Activated CD8-positive, alpha-beta memory T cell treated with anti-CD3 and anti-CD28 coated beads for 48 hours (primary cell): ENCODE measurements around the gene TRIM72.
"Not testable (repeated sequence)": the region's sequence is repeated elsewhere in the genome, so short reads cannot be mapped to it uniquely, and the experiment has no call there.

Experiments
- DNase-seq, 3 experiments: peaks; one replicate each; pipeline ENCODE4 v3.0.0-alpha.2; 2020; ENCODE audit warnings: low read depth in 2 of 3, low spot score in 2 of 3

The TRIM72 gene

DNA sequence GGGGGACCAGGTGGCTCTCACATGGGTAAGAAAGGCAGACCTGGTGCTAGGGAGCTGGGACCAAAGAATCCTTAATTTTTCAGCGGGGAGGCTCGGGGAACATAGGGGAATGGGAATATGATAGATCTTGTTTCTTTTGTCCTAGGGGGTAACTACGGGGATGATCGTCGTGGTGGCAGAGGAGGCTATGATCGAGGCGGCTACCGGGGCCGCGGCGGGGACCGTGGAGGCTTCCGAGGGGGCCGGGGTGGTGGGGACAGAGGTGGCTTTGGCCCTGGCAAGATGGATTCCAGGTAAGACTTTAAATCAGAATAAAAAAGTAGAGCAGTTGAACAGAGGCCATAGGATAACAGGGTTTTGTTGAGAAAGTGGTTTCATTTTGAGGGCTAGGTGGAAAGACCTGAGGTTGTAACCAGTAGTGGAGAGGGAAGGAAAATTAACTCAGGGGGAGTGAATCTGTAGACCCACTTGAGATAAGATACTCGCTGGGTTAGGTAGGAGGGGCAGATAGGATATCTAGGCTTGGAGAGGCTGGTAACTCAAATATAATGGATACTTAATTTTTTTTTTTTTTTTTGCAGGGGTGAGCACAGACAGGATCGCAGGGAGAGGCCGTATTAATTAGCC is 23.0 kb upstream of the TRIM72 start:
- no peak for DNase-seq

DNA sequence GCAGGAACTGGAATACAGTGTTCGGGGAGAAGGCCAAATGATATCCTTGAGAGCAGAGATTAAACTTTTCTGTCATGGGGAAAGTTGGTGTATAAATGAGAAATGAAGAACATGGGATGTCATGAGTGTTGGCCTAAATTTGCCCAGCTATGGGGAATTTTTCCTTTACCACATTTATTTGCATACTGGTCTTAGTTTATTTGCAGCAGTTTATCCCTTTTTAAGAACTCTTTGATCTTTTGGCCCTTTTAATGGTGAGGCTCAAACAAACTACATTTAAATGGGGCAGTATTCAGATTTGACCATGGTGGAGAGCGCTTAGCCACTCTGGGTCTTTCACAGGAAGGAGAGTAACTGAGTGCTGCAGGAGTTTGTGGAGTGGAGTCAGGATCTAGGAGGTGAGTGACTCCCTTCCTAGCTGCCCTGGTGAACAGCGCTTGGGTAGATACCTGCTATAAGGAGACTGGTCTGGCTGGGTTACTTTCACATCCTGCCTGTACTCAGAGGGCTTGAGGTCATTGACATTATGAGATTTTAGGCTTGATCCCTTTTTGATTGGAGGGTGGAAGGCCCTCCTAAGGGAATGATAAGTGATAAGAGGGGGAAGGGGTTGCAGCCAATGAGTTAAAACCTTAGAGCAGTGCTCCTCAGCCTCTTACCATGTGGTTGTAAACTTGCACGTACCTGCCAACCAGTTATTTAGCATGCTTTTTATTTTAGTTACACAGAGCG is 22.1 kb upstream of the TRIM72 start:
- DNase-seq = no peak

DNA sequence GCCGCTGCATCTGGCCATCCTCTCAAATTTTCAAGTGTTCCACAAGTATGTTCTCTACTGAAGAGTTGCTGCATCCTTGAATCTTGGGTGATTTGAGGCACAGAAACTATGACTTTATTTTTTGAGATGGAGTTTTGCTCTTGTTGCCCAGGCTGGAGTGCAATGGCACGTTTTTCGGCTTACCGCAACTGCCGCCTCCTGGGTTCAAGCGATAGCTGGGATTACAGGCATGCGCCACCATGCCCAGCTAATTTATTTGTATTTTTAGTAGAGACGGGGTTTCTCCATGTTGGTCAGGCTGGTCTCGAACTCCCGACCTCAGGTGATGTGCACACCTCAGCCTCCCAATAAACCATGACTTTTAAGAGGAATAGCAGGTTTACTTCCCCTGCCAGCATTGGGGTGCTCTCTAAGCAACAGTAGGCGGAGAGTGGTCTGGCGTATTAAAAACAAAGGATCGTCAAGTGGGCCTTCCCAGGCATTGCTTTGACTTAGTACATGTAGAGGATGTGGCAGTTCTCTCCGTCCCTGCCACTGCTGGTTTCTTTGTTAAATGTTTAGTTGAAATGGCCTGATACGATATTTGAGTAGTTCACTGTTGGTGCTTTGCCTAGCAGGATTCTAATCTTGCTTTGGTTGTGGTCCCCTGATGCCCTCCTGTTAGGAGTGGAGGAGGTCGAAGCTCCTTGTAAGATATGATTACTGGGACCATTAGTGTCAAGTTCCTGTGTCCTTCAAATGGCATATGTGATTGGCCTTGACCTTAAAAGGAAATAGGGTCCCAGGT is 20.9 kb upstream of the TRIM72 start:
- DNase-seq = no peak

GRCh38 chr16:31193874-31194273 is 20.0 kb upstream of the TRIM72 start:
- no peak for DNase-seq

- no peak for DNase-seq
These were observed 19.0 kb upstream of the TRIM72 start for GRCh38 chr16:31194898-31195297.

- not testable (repeated sequence) for DNase-seq
These were observed 18.1 kb upstream of the TRIM72 start for GRCh38 chr16:31195861-31196260.

DNA sequence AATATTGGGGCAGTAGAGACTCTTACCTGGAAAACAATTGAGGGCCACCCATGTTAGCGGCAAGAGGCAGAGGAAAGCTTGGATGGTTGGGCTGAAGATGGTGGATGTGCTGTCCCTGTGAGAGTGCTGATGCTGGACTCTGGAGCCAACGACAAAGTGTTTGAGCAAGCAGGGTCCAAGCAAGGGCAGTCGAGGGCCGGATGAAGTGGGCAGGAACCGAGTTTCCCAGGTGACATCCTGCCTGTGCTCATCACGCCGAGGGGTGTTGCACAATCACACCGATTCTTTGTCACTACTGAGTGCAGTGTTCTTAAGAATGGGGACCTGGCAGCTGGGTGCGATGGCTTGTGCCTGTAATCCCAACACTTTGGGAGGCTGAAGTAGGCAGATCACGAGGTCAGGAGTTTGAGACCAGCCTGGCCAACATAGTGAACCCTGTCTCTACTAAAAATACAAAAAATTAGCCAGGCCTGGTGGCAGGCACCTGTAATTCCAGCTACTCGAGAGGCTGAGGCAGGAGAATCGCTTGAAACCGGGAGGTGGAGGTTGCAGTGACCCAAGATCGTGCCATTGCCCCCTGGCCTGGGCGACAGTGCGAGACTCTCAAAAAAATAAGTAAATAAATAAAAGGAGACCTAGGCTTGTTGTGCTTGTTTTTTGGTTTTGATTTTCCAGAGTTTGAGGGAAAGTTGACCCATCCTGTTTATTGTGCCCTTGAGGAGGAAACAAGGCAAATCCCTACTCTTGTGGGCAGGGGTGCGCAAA is 17.4 kb upstream of the TRIM72 start:
- DNase-seq = no peak

- DNase-seq = no peak
These were observed 15.6 kb upstream of the TRIM72 start for GRCh38 chr16:31198207-31198882.

- DNase-seq = no peak
These were observed 14.4 kb upstream of the TRIM72 start for GRCh38 chr16:31199430-31200041.

- DNase-seq = not testable (repeated sequence)
These were observed 13.8 kb upstream of the TRIM72 start for GRCh38 chr16:31200111-31200510.

DNA sequence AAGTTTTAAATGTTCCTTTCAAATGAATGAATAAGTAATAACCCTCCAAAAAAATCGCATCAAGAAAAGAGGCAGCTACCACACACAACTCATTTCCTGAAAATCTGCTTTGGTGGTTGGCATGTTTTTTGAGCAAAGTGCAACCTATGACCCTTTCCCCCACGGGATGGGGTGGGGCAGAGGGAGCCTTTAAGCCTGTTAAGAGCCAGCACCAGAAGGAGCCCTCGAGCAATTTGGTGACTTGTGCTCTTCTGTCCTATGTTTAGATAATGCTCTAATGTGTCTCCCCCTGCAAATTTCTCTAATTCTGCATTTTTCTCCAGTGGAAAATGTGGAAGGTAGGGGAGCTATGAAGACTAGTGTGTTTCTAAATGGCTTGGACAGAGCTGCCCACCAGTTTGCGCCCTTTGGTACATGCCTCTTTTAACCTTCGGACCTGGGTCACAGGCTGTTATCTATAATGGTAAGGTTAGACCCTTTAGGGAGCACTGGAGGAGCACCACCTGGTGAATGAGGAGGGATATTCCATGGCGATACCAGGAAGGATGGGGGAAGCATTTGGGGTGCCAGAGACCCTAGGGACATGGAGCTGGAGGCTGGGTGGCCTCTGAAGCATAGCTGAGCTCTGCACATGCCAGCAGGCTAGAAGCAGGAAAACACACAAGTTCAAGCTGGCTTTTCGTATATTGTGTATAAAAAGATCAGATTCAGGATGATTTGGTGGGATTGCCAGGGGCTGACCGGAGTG is 12.9 kb upstream of the TRIM72 start:
- no peak for DNase-seq

DNA sequence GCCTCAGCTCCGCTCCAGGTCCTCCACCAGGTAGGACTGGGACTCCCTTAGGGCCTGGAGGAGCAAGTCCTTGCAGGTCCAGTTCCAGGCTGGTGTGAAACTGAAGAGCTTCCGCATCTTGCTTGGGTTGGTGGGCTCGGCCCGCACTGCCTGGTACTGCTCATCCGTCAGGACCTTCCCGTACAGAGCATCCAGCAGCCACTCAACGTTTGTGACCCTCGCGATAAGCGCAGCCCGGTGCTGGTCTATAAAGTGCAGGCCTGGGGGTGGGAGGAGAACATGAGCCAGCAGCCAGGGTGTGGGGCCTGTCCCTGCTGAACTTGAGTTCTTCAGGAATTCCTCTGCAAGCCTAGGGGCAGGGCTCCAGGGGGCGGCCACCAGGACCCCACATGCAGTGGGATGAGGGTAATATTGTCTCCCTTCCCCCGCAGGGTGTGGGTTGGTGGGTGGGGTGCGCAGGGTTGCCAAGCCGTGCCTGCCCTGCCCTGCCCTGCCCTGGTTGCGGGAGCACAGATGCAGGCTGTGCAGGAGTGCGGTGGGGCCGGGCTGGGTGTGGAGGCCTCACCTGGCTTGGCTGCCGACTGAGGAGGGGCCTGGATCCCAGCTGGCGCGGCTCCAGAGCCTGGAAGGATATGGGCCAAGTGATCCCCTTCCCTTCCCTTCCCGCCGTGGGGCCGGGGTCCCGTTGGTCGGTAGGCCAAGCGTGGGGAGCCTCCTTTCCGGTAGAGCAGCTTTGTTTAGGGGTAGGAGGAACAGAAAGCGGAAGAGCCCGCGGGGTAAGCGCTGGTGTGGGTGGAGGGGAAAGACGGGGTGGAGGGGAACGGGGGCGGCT is 12.1 kb upstream of the TRIM72 start:
- no peak for DNase-seq

GRCh38 chr16:31202414-31203375 is 11.2 kb upstream of the TRIM72 start, which contains the start of gene PYCARD:
TSS of gene PYCARD (minus strand) at chr16:31202760. CDS start at chr16:31202690, 70 bp downstream.
- DNase-seq = no peak

- no peak for DNase-seq
These were observed 8.8 kb upstream of the TRIM72 start for GRCh38 chr16:31204871-31205666.

DNA sequence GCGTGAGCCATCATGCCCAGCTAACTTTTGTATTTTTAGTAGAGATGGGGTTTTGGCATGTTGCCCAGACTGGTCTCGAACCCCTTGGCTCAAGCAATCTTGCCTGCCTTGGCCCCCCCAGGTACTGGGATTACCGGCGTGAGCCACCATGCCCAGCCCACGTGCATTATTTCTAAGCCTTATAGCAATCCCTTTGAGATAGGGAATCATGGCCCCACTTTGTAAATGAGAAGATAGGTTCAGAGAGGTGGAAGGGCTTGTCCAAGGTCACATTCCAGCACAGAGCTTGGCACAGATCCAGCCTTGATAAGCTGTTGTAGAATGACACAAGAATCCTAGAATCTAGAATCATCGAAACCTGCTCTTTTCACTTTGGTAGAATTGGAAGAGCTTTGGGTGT is 7.1 kb upstream of the TRIM72 start:
- no peak for DNase-seq

DNA sequence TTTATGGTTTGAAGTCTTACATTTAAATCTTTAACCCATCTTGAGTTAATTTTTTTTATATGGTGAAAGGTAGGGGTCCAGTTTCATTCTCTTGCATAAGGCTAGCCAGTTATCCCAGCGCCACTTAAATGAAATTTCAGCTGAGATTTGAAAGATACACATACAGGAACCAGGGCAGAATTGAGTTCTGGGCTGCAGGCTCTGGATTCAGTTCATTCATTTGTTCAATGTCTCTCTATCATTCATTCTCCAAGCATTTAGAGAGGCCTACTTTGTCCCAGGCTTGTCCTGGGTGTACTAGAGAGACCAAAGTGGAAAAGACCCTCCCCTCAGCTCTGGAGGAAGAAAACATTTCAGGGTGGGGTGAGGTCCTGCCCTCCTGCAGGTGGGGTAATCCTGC is 577 bp upstream of the TRIM72 start:
- DNase-seq = no peak
